Right cardiac atrium (tissue), 5 donors: Measurements from ENCODE around the gene RCOR1. TPM values are rescaled to one million over a fixed set of nuclear protein-coding genes. Genes with fewer than 3 reads are reported as not detected.
A peak's percentile ranks its signal among the peaks of the same experiment; 100 is the strongest.
"Not testable (repeated sequence)": the region's sequence is repeated elsewhere in the genome, so short reads cannot be mapped to it uniquely, and the experiment has no call there.

Experiments used
- ATAC-seq, 2 donors: fragments of 200-7000 bp; cut with Tn5 transposase; one replicate each; pipeline versions ENCODE4 v1.8.0 to v1.9.1; 2020; ENCODE audit warnings: moderate library complexity in 2 of 2, mild to moderate bottlenecking in 1 of 2
- DNase-seq, 3 donors: peaks; one replicate each; pipeline ENCODE4 v3.0.0-alpha.2; 2020
- H3K27ac ChIP-seq: one replicate; pipeline ENCODE4 v1.5.1; 2013; ENCODE audit warnings: mild to moderate bottlenecking, low read length, control low read depth, moderate library complexity
- H3K27me3 ChIP-seq: one replicate; pipeline ENCODE4 v1.6.1; 2013; ENCODE audit not compliant: control insufficient read depth, insufficient read depth
- H3K4me1 ChIP-seq: one replicate; pipeline ENCODE4 v1.6.1; 2013; ENCODE audit warnings: low read length; ENCODE audit not compliant: control insufficient read depth, insufficient read depth
- H3K4me3 ChIP-seq: one replicate; pipeline ENCODE4 v1.5.1; 2013; ENCODE audit warnings: low read length, control low read depth
- H3K9me3 ChIP-seq: one replicate; pipeline ENCODE4 v1.6.1; 2013; ENCODE audit warnings: low read length; ENCODE audit not compliant: control insufficient read depth
- WGBS: extraction: QIAGEN DNeasy Blood & Tissue Kit; methylation state at CpG from one replicate; pipeline ENCODE4 v1.1.7; 2013; 5-methylcytosine and 5-hydroxymethylcytosine counted together
- intact Hi-C, 4 donors: fragments of 100-400 bp; cut with DNase I; formaldehyde crosslinking; loops; one replicate each; pipeline versions ENCODE4 v1.11.0 to v1.14.0; 2022 to 2023
- polyA plus RNA-seq: library from polyadenylated mRNA; stranded (reverse); fragments of 200-250 nt; gene quantifications from one replicate; pipeline ENCODE4 v1.2.3, GENCODE V29; 2013
- total RNA-seq, 4 donors: library from RNA; stranded (reverse); fragmentation: NEBNext Ultra II Directional; extraction: Animal tissue kit (Norgen Biotek cat#: 25700); gene quantifications; one replicate each; pipeline ENCODE4 v1.2.1, GENCODE V29; 2021
- donor health status: healthy with polysubstance abuse.
- donor health status: DM: no; HTN: yes; CAD: no.
- donor health status: DM: no; HTN: no; CAD: no.
- donor health status: DM: no; HTN: yes; CAD: no; lungs with severe emphysema.
- donor health status: DM: yes; HTN: yes; CAD: no.

RCOR1 gene
- total and polyA plus RNA-seq, 5 donors = 4.4 to 14.4 (median 13.0) TPM

- Histone ChIP-seq H3K9me3 (no peaks in the 10 kb centered on the region), H3K27ac (no peak overlapping the region), H3K27me3 (no peaks in the 10 kb centered on the region), H3K4me1 (peaks cover 4% of the 10 kb centered on the region), H3K4me3 (no peak overlapping the region)
- ATAC-seq (no peak), DNase-seq (no peak)
- WGBS = 48% methylated on average over 3 of the region's 3 CpGs
- intact Hi-C loops = no loop called here
Measured at GRCh38 chr14:102616799-102617198, 24.4 kb downstream of the RCOR1 start.

GRCh38 chr14:102619012-102619411 lies 26.6 kb downstream of the RCOR1 start:
- intact Hi-C loops, ATAC-seq, H3K4me3 ChIP-seq, H3K27me3 ChIP-seq, H3K4me1 ChIP-seq, H3K9me3 ChIP-seq, DNase-seq, H3K27ac ChIP-seq: not testable (repeated sequence)
- 93% methylated on average over 6 of the region's 6 CpGs for WGBS

- WGBS = 96% methylated on average over 9 of the region's 9 CpGs
- peaks cover 4% of the 10 kb centered on the region for H3K4me1 ChIP-seq
- no peak overlapping the region for H3K4me3 ChIP-seq
- DNase-seq = no peak
- no peaks in the 10 kb centered on the region for H3K27me3 ChIP-seq
- intact Hi-C loops = no loop called here
- H3K27ac ChIP-seq = no peak overlapping the region
- no peaks in the 10 kb centered on the region for H3K9me3 ChIP-seq
- no peak for ATAC-seq
Measured at GRCh38 chr14:102620413-102620812, 28.0 kb downstream of the RCOR1 start.

- intact Hi-C loops = no loop called here
- ATAC-seq (peak in 1 of 2 donors; percentile 39), DNase-seq (no peak)
- Histone ChIP-seq H3K9me3 (no peaks in the 10 kb centered on the region), H3K27ac (no peak overlapping the region), H3K4me3 (no peak overlapping the region), H3K4me1 (no peaks in the 10 kb centered on the region), H3K27me3 (no peaks in the 10 kb centered on the region)
- 61% methylated on average over 10 of the region's 10 CpGs for WGBS
Measured at GRCh38 chr14:102622262-102622885, 29.9 kb downstream of the RCOR1 start.

GRCh38 chr14:102624666-102625065 lies 32.2 kb downstream of the RCOR1 start:
- no peak for ATAC-seq
- 96% methylated on average over 3 of the region's 3 CpGs for WGBS
- no peak overlapping the region for H3K4me3 ChIP-seq
- H3K27me3 ChIP-seq = no peaks in the 10 kb centered on the region
- H3K27ac ChIP-seq = no peak overlapping the region
- no peak for DNase-seq
- intact Hi-C loops = no loop called here
- H3K9me3 ChIP-seq = no peaks in the 10 kb centered on the region
- peaks cover 4% of the 10 kb centered on the region for H3K4me1 ChIP-seq

GRCh38 chr14:102625564-102626296 lies 33.3 kb downstream of the RCOR1 start:
- intact Hi-C loops = no loop called here
- 92% methylated on average over 6 of the region's 6 CpGs for WGBS
- no peak for ATAC-seq

GRCh38 chr14:102626530-102626929 lies 34.1 kb downstream of the RCOR1 start:
- DNase-seq (no peak), ATAC-seq (no peak)
- WGBS = 81% methylated on average over 1 of the region's 1 CpG
- H3K27ac ChIP-seq = no peak overlapping the region
- H3K9me3 ChIP-seq = no peaks in the 10 kb centered on the region
- H3K4me1 ChIP-seq = peaks cover 12% of the 10 kb centered on the region
- H3K4me3 ChIP-seq = no peak overlapping the region
- no peaks in the 10 kb centered on the region for H3K27me3 ChIP-seq
- intact Hi-C loops = no loop called here

More at GRCh38 chr14:102625564-102626296, 33.3 kb downstream of the RCOR1 start:
- peaks cover 10% of the 10 kb centered on the region for H3K4me1 ChIP-seq
- DNase-seq = no peak
- no peak overlapping the region for H3K4me3 ChIP-seq
- H3K27me3 ChIP-seq = no peaks in the 10 kb centered on the region
- H3K9me3 ChIP-seq = no peaks in the 10 kb centered on the region
- no peak overlapping the region for H3K27ac ChIP-seq

GRCh38 chr14:102629011-102629444 lies 36.6 kb downstream of the RCOR1 start:
- Histone ChIP-seq H3K4me3 (no peak overlapping the region), H3K9me3 (no peaks in the 10 kb centered on the region), H3K4me1 (peaks cover 12% of the 10 kb centered on the region), H3K27me3 (no peaks in the 10 kb centered on the region), H3K27ac (no peak overlapping the region)
- WGBS = 58% methylated on average over 8 of the region's 8 CpGs
- DNase-seq (no peak), ATAC-seq (peak in 1 of 2 donors; percentile 33)
- intact Hi-C loops = no loop called here

GRCh38 chr14:102629808-102630350 lies 37.4 kb downstream of the RCOR1 start:
- ATAC-seq (peak in 1 of 2 donors; percentile 13), DNase-seq (no peak)
- H3K27me3 ChIP-seq = no peaks in the 10 kb centered on the region
- 64% methylated on average over 3 of the region's 3 CpGs for WGBS
- H3K4me1 ChIP-seq = peaks cover 12% of the 10 kb centered on the region
- no peak overlapping the region for H3K27ac ChIP-seq
- no peaks in the 10 kb centered on the region for H3K9me3 ChIP-seq
- H3K4me3 ChIP-seq = no peak overlapping the region
- intact Hi-C loops = no loop called here

GRCh38 chr14:102630405-102630804 lies 38.0 kb downstream of the RCOR1 start:
- Histone ChIP-seq H3K4me1 (peaks cover 12% of the 10 kb centered on the region), H3K27ac (no peak overlapping the region), H3K9me3 (no peaks in the 10 kb centered on the region), H3K27me3 (no peaks in the 10 kb centered on the region), H3K4me3 (no peak overlapping the region)
- DNase-seq (no peak), ATAC-seq (no peak)
- 69% methylated on average over 5 of the region's 5 CpGs for WGBS
- intact Hi-C loops = no loop called here

GRCh38 chr14:102630881-102631280 lies 38.4 kb downstream of the RCOR1 start:
- Histone ChIP-seq H3K27ac (no peak overlapping the region), H3K9me3 (no peaks in the 10 kb centered on the region), H3K4me1 (peaks cover 12% of the 10 kb centered on the region), H3K27me3 (no peaks in the 10 kb centered on the region), H3K4me3 (no peak overlapping the region)
- intact Hi-C loops = no loop called here
- DNase-seq = no peak
- 75% methylated on average over 8 of the region's 8 CpGs for WGBS
- no peak for ATAC-seq
